COLO829 (cell line): ENCODE measurements around the gene SLC9A2.

Experiments
- DNase-seq: peaks from one replicate; pipeline ENCODE4 v3.0.0; 2012; ENCODE audit warnings: low spot score

Gene SLC9A2

DNA sequence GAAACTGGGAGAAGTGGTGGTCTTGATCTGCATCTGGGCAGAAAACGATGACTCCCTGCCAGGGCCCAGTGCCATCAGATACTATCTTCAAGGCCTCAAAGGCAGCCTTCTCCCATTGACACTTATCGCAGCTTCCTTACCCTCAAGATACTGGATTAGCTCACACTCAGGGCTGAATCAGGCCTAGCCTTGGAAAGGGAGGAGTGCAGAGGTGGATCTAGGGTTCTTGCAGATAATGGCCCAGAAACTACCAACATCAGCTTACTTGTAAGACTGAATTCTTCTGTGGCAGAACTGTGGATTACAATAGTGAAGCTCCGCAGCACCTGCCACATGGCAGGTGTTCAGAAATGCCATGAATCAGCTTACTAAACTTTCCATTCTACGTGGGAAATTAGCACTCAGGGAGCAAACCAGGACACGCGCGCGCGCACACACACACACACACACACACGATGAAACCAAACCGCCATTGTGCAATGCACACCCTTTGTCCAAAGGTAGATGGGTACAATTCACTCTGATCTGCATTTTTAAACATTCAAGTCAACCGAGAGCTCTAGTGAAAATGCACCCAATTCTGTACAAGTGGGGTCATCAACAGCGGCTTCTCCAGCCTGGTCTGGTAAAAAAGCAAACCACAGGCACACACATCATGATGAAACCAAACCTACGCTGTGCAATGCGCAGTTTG lies 116.2 kb downstream of the SLC9A2 start:
- DNase-seq = no peak

DNA sequence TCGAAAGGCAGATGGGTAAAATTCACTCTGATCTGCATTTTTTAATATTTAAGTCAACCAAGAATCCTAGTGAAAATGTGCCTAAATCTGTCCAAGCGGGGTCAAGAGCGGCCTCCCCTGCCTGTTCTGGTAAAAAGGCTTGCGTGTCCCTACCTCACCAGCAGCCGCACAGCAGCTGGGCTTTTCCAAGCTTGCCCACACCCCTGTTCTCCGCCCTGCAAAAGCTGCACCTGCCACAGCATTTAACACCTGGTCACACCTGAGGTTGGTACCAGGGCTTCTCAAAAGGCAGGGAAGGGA lies 116.7 kb downstream of the SLC9A2 start:
- DNase-seq = no peak

DNA sequence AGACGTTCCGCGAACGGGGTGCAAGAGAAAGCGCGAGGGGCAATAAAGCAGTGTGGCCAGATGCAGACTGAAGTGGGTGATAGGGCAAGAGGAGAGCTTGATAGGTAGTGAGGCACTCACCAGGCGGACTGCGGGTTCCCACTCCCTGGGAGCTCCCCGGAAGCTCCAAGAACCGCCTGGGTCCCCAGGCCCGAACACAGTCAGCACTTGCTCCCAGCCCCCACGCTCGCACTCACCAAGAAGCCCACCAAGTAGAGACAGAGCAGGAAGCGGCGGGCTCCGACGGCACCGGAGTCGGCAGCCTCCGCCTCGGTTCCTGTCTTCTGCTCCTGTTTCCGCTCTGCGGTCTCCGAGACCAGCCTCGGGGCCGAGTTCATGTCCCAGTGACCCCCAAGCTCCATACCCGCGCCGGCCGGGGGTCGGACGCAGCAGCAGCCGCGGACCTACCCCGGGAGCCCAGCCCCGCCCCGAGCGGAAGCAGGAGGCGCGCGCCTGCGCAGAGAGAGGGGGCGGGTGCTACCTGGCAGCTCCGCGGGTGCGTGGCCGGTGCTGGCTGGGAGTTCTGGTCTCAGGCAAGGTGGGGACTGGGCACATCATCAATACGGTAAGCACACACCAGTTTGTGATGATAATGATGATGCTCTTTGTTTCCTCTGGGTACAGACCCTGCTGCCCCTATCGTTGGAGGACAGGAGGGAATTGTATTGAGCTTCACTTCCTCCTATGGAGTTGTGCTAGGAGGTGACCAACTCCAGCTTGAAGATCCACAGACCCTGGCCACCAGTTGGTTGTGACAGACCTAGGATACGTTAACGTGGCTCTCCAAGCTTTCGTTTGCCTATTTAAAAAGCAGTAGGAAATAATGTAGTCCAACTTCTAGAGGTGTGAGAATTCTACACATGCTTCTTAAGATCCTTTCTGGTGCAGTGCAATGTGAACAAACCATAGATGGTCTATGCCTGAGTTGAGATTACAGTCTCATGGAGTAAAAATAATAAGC lies 117.4 kb downstream of the SLC9A2 start:
- peak; percentile 62 for DNase-seq

DNA sequence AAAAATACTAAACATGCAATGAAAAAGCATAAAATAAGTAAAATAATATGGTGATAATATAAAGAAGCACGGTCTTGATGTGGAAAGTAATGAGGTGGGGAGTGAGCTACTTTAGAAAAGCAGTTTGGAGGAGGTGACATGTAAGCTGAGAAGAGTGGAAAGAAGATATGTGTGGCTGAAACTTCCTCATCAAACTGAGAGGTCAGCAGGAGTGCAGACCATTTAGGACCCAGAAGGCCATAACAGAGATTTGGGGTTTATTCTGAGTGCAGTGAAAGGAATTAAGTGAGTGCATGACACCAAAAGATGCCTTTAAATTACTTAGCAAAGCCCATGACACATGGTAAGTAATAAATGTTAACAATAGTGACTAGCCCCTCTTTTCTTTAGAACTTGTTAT lies 118.1 kb downstream of the SLC9A2 start:
- DNase-seq = no peak

DNA sequence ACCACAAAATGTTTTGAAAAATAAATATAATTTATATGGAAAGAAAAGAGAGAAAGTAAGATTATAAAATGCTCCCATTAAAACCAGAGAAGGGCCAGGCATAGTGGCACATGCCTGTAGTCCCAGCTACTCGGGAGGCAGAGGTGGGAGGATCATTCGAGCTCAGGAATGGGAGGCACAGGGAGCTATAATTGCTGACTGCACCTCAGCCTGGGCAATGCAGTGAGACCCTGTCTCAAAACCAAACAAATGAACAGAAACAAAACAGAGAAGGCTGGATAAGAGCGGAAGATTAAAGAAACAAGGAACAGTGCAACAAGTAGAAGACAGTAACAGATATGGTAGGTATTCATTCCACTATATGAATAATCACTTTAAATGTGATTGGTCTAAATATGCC lies 123.9 kb downstream of the SLC9A2 start:
- no peak for DNase-seq

DNA sequence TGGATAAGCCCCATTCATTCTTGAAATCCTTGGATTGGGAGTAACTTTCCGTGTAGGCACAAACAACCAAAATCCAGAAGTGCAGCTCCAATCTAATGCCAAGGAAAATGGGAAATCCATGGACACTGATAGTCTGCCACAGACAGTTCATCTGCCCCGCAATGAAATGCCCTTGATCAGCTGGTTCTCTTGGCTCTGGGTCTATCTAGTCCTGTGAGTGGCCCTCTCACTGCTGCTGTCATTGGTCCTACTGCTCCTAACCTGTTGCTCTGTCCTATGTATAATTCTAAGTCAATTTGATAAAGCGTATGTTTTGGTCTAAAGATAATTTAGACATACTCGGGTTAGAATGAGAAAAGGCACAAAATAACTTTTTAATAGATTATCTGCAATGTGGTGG lies 128.8 kb downstream of the SLC9A2 start:
- DNase-seq = no peak

DNA sequence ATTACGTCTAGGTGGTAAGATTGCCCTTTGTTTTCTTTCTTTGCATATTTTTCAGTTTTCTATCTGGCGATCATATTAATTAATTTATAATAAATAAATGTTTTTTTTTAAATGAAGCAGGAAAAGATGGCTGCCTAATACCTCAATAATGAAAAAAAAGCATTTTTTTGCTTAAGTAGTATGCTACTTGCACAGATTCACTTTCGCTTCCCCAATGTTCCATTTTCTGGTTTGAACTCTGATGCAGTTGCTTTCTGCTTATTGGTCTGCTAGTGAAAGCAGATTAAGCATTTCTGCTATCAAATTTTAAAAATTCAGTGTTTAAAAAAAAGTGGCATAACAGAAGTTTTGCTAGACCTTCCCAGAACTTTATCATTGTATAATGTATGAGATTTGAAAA lies 130.6 kb downstream of the SLC9A2 start:
- DNase-seq = no peak

DNA sequence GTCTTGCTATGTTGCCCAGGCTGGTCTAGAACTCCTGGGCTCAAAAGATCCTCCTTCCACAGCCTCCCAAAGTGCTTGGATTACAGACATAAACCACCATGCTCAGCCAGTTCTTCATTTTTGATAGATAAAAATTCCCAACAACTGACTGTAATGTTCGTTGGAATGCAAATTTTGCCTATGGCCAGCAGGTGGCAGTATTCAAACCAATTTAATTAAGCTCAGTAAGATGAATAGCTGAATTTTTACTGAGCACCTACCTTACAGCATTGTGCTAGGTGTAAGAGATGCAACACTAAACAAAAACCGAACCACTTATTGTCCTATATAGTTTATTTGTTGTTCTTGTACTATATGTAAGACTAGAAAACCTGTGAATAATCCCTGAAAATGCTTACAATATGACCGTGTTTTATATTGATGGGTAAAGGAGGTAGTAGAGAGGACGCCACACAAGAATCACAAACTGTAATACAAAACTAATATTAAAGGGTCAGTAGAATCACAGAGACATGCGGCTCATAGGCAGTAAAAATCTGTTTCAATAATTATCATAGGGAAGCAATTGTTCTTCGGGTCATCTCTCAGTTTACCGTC lies 134.3 kb downstream of the SLC9A2 start:
- peak; percentile 54 for DNase-seq

DNA sequence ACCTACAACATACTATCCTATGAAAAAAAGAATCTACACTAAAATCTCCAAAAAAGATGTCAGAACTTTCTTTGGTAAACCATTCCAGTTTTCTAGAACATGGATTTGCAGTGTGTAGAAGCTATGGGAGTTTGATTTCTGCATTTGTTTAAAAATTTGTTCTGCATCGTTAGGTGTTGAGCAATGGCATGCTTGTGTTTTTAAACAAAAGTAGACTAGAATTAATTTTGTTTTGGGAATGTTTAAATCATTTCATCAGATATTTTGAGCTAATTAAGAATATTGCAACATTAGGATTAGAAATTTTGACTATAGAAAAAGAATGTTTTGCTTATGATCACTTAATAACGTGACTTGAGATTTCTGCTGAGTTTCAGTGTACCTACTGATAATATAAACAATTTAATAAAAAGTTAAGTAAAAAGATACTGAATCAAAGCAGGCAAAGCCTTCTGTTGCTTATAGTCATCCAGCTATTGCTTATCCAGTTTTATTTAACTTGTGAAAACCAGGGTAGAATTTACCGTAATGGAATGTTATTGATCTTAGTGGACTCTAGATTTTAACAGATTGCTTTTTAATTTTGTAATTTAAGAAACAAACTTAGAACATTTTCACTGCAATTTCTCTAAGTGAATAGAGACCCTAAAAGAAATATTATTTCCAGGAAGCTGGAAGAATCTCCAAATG lies 135.2 kb downstream of the SLC9A2 start:
- DNase-seq = no peak

DNA sequence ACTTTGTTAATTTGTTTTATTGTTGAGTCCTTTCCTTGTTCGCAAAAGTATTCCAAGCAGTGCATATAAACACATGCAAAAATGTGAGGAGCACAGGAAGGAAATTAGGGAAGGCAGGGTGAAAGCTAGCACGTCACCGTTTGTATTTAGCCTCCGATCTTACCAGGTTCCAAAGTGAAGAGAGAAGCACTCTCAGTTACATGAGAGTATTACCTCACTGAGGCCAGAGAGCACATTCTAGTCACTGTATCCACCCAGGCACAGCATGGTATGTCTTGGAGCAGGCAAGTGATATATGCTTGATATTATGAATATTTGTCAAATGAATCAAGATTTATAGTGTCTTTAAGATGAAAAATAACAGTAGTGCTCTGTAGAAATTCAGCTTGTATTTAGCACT lies 135.9 kb downstream of the SLC9A2 start:
- no peak for DNase-seq

DNA sequence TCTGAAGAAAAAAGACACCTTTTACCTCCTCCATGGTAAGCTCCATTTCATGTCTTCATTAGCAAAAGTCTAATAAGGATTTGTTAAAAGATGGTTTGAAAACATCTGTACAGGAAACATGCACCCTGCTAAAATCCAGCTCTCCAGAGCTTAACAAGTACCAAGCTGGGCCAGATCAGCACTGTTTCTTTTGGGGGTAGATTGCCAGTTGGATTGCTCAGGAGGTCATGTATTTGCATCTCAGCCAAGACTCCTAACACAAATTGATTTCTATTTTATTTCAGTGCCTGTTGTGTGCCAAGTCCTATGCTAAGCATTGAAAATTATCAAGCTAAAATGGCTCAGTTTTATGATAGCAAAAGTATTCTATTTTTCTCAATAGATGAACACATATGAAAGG lies 139.1 kb downstream of the SLC9A2 start:
- no peak for DNase-seq
